Inferior parietal cortex (tissue), 1 donor: Measurements from ENCODE around the gene LTBP4.
"Not testable (repeated sequence)": the region's sequence is repeated elsewhere in the genome, so short reads cannot be mapped to it uniquely, and the experiment has no call there.

Experiments used
- DNase-seq: peaks from one replicate; pipeline ENCODE4 v3.0.0-alpha.2; 2016; ENCODE audit errors: extremely low spot score

Gene LTBP4

GRCh38 chr19:40601134-40601974 lies at the start of gene LTBP4:
Gene LTBP4 (plus strand): TSS chr19:40601369. CDS start chr19:40601388, 19 bp downstream.
- DNase-seq = no peak

GRCh38 chr19:40552848-40553247 lies 48.3 kb upstream of the LTBP4 start:
- no peak for DNase-seq

- no peak for DNase-seq
Observed at GRCh38 chr19:40553885-40554857, 47.0 kb upstream of the LTBP4 start.

GRCh38 chr19:40555978-40556689 lies 45.0 kb upstream of the LTBP4 start:
- DNase-seq = no peak

- no peak for DNase-seq
Observed at GRCh38 chr19:40556953-40557530, 44.1 kb upstream of the LTBP4 start.

GRCh38 chr19:40559394-40559793 lies 41.8 kb upstream of the LTBP4 start:
- DNase-seq = no peak

- no peak for DNase-seq
Observed at GRCh38 chr19:40560092-40560507, 41.1 kb upstream of the LTBP4 start.

GRCh38 chr19:40561947-40562346 lies 39.2 kb upstream of the LTBP4 start:
- no peak for DNase-seq

- DNase-seq = not testable (repeated sequence)
Observed at GRCh38 chr19:40564535-40564934, 36.6 kb upstream of the LTBP4 start.

- no peak for DNase-seq
Observed at GRCh38 chr19:40565355-40565754, 35.8 kb upstream of the LTBP4 start.

- DNase-seq = no peak
Observed at GRCh38 chr19:40565910-40566495, 35.2 kb upstream of the LTBP4 start.

- no peak for DNase-seq
Observed at GRCh38 chr19:40567040-40567749, 34.0 kb upstream of the LTBP4 start.

GRCh38 chr19:40567750-40568494 lies 33.2 kb upstream of the LTBP4 start:
- DNase-seq = no peak

GRCh38 chr19:40570313-40571004 lies 30.7 kb upstream of the LTBP4 start:
- peak; percentile 97 for DNase-seq

- DNase-seq = no peak
Observed at GRCh38 chr19:40571005-40571318, 30.2 kb upstream of the LTBP4 start.

GRCh38 chr19:40571831-40572495 lies 29.2 kb upstream of the LTBP4 start:
- DNase-seq = no peak

GRCh38 chr19:40575326-40575725 lies 25.8 kb upstream of the LTBP4 start:
- DNase-seq = no peak

GRCh38 chr19:40576151-40576584 lies 25.0 kb upstream of the LTBP4 start:
- no peak for DNase-seq
